NCI-H446 (cell line): ENCODE measurements around the gene PTPN6.
A peak's percentile ranks its signal among the peaks of the same experiment; 100 is the strongest.

ENCODE experiments used
- DNase-seq, 2 experiments: peaks; one replicate each; lab custom pipeline; 2025; lab: John Stamatoyannopoulos, UW

Gene PTPN6

DNA sequence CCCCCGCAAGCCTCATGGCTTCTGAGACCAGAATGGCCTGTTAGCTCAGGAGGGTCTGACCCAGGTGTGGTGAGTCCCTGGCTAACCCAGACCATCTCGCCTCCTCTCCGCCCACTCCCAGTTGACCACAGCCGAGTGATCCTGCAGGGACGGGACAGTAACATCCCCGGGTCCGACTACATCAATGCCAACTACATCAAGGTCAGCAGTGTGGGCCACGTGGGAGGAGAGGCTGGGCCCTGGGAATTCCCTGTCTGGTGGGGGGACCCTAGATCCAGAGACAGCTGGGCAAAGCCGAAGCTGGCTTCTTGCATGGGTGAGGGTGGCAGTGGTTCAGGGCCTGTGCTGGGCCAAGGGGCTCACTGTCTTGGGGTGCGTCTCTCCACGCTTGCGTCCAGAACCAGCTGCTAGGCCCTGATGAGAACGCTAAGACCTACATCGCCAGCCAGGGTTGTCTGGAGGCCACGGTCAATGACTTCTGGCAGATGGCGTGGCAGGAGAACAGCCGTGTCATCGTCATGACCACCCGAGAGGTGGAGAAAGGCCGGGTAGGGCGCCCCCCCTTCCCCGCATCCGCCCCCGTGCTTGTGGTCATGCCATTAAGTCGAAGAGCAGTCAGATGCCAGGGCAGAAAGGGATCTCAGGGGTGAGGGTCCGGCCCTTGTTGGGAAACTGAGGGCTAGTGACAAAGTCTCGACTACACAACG lies 5.0 kb downstream of the PTPN6 start:
- DNase-seq, result no peak

- no peak for DNase-seq
Observed at GRCh38 chr12:6957151-6957701, 6.1 kb downstream of the PTPN6 start.

GRCh38 chr12:6957741-6958608 lies 6.8 kb downstream of the PTPN6 start:
- DNase-seq, result no peak

- DNase-seq, result no peak
Observed at GRCh38 chr12:6958609-6959057, 7.5 kb downstream of the PTPN6 start.

DNA sequence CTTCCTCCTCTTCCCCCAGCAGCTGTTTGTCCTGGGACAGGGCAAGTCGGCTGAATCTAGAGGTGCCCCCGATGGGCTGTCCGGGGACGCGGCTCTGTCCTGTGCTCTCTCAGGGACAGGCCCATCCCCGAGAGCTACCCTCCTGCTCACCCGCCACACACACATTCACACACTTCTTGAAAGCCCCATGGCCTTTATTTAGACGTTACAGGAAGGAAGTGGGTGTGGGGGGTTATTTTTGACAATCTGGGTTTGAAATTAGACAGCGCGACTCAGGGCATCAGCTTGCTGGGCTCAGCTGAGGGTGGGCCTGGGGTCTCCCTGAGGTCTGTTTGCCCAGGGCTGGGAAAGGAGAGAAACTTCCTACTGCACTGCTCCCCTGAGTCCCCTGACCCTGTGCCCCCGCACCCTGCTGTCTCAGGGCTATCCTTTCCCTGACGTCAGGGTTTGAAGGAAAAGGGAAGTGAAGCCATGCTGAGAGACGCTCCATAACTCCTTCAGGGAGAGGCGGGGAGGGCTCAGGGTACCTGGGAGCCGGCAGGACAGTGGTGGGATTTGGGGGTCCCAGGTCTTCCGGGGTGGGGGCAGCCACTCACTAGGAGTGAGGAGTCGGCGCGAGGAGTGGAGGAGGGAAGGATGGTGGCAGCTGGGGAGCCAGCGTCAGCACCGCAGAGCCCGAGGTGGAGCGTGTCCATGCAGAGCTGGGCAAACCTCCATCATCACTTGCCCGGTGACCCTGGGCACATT lies 8.1 kb downstream of the PTPN6 start:
- DNase-seq, result no peak

DNA sequence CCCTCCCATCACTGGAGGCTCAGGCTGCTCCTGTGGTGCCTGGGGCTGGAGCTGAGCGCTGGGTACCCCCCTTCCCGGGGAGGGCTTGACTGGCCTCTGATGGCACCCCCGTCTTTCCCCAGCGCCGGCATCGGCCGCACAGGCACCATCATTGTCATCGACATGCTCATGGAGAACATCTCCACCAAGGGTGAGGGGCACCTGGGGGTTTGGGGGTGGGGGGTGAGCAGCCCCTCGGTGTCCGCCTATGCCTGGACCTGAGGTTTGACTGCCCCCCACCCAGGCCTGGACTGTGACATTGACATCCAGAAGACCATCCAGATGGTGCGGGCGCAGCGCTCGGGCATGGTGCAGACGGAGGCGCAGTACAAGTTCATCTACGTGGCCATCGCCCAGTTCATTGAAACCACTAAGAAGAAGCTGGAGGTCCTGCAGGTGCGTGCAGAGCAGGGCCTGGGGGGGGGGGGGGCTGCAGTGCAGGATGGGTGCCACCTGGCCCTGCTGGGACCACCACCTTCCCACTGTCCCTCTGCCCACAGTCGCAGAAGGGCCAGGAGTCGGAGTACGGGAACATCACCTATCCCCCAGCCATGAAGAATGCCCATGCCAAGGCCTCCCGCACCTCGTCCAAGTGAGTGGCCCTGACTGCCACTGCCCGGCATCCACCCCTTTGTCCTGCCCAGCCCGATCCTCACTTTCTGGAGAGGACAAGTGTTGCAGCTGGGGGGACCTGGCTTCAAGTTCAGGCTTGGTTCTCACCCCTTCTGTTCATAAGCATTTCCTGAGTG lies 8.8 kb downstream of the PTPN6 start:
- DNase-seq, result no peak

- DNase-seq, result no peak
Observed at GRCh38 chr12:6960593-6961277, 9.6 kb downstream of the PTPN6 start.

GRCh38 chr12:6961278-6961694 lies 10.1 kb downstream of the PTPN6 start:
- DNase-seq, result no peak

- peak in 1 of 2 experiments; percentile 41 for DNase-seq
Observed at GRCh38 chr12:6961695-6962284, 10.6 kb downstream of the PTPN6 start.

DNA sequence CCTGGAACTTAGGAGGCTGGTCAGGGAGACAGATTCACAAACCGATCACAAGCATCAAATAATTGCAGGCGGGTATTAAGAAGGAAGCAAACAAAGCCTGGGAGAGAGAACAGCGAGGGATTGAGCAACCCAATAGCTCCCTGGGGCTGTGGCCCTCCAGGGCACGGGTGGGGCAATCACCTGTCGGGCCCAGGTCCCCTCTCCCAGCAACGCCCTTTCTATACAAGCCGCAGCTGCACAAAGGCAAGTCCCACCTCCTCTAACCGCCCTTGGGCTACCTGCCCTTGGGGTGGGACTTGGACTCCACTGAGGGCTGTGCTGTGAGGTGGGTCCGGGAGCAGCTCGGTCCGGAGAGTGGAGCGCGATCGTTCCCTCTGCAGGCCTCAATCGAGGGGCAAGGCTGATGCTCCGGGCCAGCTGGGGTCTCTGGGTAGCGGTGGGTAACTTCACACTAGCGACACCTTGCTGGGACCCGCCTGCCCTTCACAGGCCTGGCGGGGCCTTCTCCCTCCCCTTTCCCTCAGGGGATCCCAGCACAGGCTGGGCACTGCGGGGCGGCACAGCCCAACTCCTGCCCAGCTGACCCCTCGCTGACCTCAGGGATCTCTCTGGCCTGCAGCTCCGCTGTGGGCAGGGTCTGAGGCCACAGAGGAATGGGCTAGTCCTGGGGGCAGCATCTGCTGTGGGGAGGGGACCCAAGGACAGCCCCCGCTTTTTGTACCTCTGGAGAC lies 11.3 kb downstream of the PTPN6 start:
- no peak for DNase-seq

DNA sequence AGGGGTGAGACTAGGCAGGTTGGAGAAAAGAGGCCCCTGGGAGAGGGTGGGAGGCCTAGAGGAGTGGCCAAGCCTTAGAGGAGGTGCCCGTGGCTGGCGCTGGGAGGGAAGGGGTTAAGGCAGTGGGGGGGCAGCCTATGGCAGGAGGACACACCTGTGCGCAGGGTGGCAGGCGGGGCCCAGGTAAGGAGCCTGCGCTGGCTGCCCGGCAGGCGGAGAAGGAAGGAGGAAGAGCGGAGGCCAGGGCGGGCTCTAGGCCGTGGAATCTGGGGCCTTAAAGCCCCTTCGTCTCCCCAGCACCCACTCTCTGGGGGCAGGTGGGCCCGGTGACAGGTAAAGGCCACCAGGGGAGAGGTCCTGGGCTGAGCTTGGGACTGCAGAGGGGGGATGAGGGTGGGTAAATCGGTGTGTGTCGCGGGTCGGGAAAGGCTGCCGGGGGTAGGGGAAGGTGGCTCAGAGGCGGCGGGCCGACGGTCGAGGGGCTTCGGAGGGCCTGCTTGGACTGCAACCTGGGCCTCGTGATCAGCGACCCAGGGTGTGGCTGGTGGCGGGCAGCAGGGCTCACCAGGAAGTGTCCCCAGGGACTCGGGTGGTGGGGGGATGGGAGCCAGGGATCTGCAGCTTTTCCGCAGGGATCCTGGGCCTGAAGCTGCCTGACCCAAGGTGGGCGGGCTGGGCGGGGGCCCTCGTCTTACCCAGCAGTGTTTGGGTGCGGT lies 12.0 kb downstream of the PTPN6 start:
- no peak for DNase-seq

DNA sequence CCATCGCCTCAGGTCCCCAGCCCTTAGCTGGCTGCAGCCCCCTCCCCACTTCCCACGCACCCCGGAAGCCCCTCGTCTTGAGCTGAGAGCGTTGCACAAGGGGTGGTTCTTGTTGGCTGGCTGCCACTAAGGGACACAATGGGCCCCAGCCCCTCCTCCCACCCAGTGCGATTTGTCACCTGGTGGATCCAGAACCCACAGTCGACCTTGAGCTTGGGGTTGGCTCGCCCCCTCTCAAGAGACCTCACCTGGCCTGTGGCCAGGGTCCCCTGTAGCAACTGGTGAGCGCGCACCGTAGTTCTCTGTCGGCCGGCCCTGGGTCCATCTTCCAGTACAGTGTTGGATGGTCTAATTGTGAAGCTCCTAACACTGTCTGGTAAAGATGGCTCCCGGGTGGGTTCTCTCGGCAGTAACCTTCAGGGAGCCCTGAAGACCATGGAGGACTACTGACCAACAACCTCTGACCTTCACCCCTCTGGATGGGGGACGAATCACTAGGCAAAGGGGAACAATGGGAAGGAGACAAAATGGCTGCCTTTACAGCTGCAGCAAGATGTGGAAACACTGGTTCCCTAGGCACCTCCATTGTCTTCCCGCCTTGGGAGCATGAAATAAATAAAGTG lies 12.7 kb downstream of the PTPN6 start:
- DNase-seq, result no peak

DNA sequence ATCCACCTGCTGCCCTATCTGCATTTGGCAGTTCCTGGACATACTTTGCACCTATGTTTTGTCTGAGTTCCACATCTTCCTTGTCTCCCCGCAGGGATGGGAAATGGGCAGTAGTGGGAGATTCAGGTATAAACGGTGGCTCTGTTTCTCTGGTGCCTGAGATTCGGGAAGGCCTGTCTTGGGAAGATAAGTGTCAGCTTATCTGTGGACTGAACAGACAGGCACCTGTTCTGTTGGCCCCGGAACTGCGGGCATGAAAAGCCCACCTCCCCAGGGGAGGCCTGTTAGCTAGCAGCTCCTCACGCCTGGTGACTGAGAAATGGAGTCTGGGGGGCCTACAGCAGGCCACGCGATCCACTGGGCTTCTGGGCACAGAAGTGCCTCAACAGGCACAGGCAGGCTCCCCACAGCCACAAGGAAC lies 13.5 kb downstream of the PTPN6 start:
- DNase-seq, result no peak

DNA sequence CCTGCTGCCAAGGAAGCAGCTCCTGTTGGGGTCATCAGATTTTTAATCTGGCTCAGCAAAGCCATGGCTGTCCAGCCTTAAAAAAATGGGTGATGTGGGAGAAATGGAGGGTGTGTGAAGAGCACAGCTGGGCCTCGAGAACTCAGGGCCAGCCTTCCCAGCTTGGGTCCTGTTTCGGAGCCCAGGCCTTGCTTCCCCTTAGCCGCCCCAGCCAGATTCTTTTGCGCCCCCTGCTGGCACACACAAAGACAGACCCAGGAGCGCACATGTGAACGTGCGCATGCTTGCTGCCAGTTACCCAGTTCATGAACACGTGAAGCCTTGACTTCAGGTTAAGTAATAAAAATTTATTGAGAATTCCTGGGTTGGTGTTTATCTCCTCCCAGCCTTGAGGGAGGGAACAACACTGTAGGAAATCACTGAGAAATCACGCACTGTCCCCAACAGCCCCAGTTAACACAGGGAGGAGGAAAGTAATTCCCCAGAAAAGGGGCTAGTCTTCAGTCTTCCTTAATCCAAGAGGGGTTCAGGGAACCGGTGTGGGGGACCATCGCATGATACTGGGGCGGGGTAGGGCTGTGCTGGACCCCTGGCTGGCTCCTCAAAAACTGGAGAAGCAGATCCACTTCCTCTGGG lies 14.0 kb downstream of the PTPN6 start:
- DNase-seq, result peak in 1 of 2 experiments; percentile 83

GRCh38 chr12:6965714-6966113 lies 14.6 kb downstream of the PTPN6 start:
- DNase-seq, result no peak

GRCh38 chr12:6966351-6966750 lies 15.2 kb downstream of the PTPN6 start:
- DNase-seq, result no peak

DNA sequence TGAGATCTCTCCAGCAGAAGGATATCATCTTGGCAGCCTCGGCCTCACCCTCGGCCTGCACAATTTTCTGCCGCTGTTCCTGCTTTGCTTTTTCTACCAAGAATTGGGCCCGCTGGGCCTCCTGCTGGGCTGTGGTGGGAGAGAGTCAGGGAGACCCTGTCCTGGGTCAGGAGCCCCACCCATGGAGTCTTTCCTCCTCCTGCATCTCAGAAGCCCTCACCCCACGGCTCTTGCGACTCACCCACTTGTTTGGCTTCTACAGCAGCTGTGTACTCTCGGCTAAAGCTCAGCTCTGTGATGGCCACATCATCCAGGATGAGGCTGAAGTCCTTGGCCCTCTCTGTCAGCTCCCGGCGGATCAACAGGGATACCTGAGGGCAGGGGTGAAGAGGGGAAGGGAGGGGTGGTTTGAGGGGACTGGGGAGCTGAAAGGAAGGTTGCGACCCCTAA lies 16.5 kb downstream of the PTPN6 start:
- no peak for DNase-seq

DNA sequence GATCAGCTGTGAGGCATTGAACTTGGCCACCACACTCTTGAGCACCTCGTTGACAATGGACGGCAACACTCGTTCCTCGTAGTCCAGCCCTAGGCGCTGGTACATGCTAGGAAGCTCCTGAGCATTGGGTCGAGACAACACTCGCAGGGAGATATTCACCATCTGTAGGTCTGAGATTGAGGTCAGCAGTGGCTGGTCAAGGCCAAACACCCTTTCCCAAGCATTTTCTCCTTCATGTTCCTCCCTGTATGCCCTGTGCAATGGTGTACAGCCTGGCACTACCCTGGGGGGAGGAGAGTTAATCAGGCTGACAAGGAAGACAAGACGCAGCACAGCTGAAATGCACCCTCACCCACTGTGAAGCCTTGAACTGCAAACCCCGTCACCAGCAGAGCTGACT lies 17.3 kb downstream of the PTPN6 start:
- DNase-seq, result no peak
